ENCODE data around the gene PUS7. TPM values are rescaled to one million over a fixed set of nuclear protein-coding genes. Genes with fewer than 3 reads are reported as not detected.
"Not testable (repeated sequence)": the region's sequence is repeated elsewhere in the genome, so short reads cannot be mapped to it uniquely, and the experiment has no call there.

The PUS7 gene
- total RNA-seq, 1 donor from 2014 or later, result 20.0 TPM

GRCh38 chr7:105457619-105458225 lies 64.3 kb downstream of the PUS7 start:
- Mint-ChIP-seq H3K36me3 (ENCODE audit: unreplicated experiment) (no peaks in the 10 kb centered on the region), H3K27ac (ENCODE audit: unreplicated experiment) (no peak overlapping the region), H3K27me3 (ENCODE audit: unreplicated experiment) (no peaks in the 10 kb centered on the region), H3K9me3 (ENCODE audit: unreplicated experiment) (no peaks in the 10 kb centered on the region), H3K4me3 (ENCODE audit: unreplicated experiment) (no peak overlapping the region), H3K4me1 (ENCODE audit: low read depth, unreplicated experiment) (no peaks in the 10 kb centered on the region)
- no peak for TF ChIP-seq CTCF (IDR thresholded peaks at IDR 0.05; ENCODE audit: partially characterized antibody, unreplicated experiment)
- DNase-seq, result no peak

- TF ChIP-seq CTCF (IDR thresholded peaks at IDR 0.05; ENCODE audit: partially characterized antibody, unreplicated experiment), result no peak
- peaks cover 1% of the 10 kb centered on the region for H3K9me3 Mint-ChIP-seq (ENCODE audit: unreplicated experiment)
- no peaks in the 10 kb centered on the region for H3K27me3 Mint-ChIP-seq (ENCODE audit: unreplicated experiment)
- no peaks in the 10 kb centered on the region for H3K4me1 Mint-ChIP-seq (ENCODE audit: low read depth, unreplicated experiment)
- H3K27ac Mint-ChIP-seq (ENCODE audit: unreplicated experiment), result no peak overlapping the region
- DNase-seq, result no peak
- no peaks in the 10 kb centered on the region for H3K36me3 Mint-ChIP-seq (ENCODE audit: unreplicated experiment)
- H3K4me3 Mint-ChIP-seq (ENCODE audit: unreplicated experiment), result no peak overlapping the region
Observed at GRCh38 chr7:105454921-105455320, 67.2 kb downstream of the PUS7 start.

- no peak overlapping the region for H3K27ac Mint-ChIP-seq (ENCODE audit: unreplicated experiment)
- H3K36me3 Mint-ChIP-seq (ENCODE audit: unreplicated experiment), result no peaks in the 10 kb centered on the region
- no peak for DNase-seq
- TF ChIP-seq CTCF (IDR thresholded peaks at IDR 0.05; ENCODE audit: partially characterized antibody, unreplicated experiment), result no peak
- H3K4me1 Mint-ChIP-seq (ENCODE audit: low read depth, unreplicated experiment), result no peaks in the 10 kb centered on the region
- H3K9me3 Mint-ChIP-seq (ENCODE audit: unreplicated experiment), result peaks cover 1% of the 10 kb centered on the region
- no peak overlapping the region for H3K4me3 Mint-ChIP-seq (ENCODE audit: unreplicated experiment)
- H3K27me3 Mint-ChIP-seq (ENCODE audit: unreplicated experiment), result no peaks in the 10 kb centered on the region
Observed at GRCh38 chr7:105454095-105454747, 67.8 kb downstream of the PUS7 start.

DNA sequence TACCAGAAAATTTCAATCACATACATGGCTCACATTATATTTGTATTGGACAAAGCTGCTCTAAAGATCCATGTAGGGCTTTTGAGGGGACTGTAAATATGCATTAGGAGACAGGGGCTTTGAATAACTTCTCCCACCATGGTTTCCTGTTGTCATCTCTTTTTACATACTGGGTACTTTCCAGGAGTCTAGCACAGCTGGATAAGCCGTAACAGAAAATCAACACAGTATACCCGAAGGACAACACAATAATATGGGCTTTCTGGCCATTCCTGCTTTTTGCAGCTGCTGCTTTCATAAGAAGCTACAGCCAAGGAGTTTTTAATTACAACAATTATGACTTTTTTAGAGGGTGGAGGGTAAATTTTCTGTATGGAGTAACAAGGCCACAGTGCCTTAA lies 70.0 kb downstream of the PUS7 start:
- no peaks in the 10 kb centered on the region for H3K36me3 Mint-ChIP-seq (ENCODE audit: unreplicated experiment)
- H3K9me3 Mint-ChIP-seq (ENCODE audit: unreplicated experiment), result peaks cover 1% of the 10 kb centered on the region
- DNase-seq, result no peak
- no peaks in the 10 kb centered on the region for H3K27me3 Mint-ChIP-seq (ENCODE audit: unreplicated experiment)
- no peak overlapping the region for H3K4me3 Mint-ChIP-seq (ENCODE audit: unreplicated experiment)
- no peak overlapping the region for H3K27ac Mint-ChIP-seq (ENCODE audit: unreplicated experiment)
- H3K4me1 Mint-ChIP-seq (ENCODE audit: low read depth, unreplicated experiment), result no peaks in the 10 kb centered on the region
- TF ChIP-seq CTCF (IDR thresholded peaks at IDR 0.05; ENCODE audit: partially characterized antibody, unreplicated experiment), result no peak

GRCh38 chr7:105450870-105451269 lies 71.2 kb downstream of the PUS7 start:
- H3K27me3 Mint-ChIP-seq (ENCODE audit: unreplicated experiment); H3K27ac Mint-ChIP-seq (ENCODE audit: unreplicated experiment); H3K36me3 Mint-ChIP-seq (ENCODE audit: unreplicated experiment); H3K9me3 Mint-ChIP-seq (ENCODE audit: unreplicated experiment); H3K4me1 Mint-ChIP-seq (ENCODE audit: low read depth, unreplicated experiment); DNase-seq; H3K4me3 Mint-ChIP-seq (ENCODE audit: unreplicated experiment): not testable (repeated sequence)

All from glutamatergic neuron (in vitro differentiated cells).